HFF-Myc (cell line): ENCODE measurements around the gene PPP1R15B.

Experiments
- DNase-seq: peaks from one replicate; pipeline ENCODE4 v3.0.0-alpha.2; 2011; ENCODE audit warnings: low read depth; ENCODE audit errors: extremely low read depth
- H3K4me3 ChIP-seq: replicated peaks from 2 replicates; pipeline ENCODE4 v1.5.1; 2011; ENCODE audit warnings: low read depth, mild to moderate bottlenecking, control low read depth, low read length
- CTCF ChIP-seq: IDR thresholded peaks from 2 replicates; pipeline ENCODE4 v1.5.1; 2012; ENCODE audit warnings: mild to moderate bottlenecking, low read depth, low read length, control low read depth; ENCODE audit errors: missing control alignments

PPP1R15B gene

GRCh38 chr1:204408074-204408507, 3.5 kb downstream of the PPP1R15B start:
- TF ChIP-seq CTCF: no peak
- peak overlapping the region; percentile 98 for H3K4me3 ChIP-seq
- no peak for DNase-seq

DNA sequence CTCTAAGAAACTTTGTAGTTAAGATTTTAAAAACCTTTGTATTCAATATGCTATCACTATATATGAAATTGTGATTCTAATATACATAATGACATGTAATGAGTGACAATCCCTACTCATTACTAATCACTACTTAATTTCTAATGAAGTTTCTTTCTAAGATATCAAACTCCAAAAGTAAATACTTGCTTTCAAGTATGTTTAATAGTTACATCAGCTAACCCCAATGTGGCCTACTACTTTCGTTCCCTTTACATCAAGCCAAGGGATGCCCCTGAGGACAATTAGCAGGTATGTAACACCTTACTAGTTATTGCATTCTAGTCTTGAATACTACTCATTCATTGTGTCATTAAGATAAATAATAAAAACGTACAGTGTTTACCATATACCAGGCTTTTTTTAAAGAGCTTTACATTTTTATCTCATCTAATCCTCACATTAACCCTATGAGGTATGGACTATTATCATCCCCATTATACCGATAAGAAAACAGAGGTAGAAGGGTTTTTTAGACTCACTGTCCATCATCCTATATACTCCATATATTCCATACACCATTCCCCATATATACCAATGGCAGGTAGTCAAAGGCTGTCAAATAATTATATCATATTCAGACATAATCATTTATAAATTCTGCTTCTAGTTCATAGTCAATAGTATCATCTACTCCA, 4.2 kb downstream of the PPP1R15B start:
- no peak for TF ChIP-seq CTCF
- peak overlapping the region; percentile 98 for H3K4me3 ChIP-seq
- DNase-seq: no peak

- peak overlapping the region; percentile 98 for H3K4me3 ChIP-seq
- DNase-seq: no peak
- no peak for TF ChIP-seq CTCF
Measured at GRCh38 chr1:204406621-204407020, 5.0 kb downstream of the PPP1R15B start.

DNA sequence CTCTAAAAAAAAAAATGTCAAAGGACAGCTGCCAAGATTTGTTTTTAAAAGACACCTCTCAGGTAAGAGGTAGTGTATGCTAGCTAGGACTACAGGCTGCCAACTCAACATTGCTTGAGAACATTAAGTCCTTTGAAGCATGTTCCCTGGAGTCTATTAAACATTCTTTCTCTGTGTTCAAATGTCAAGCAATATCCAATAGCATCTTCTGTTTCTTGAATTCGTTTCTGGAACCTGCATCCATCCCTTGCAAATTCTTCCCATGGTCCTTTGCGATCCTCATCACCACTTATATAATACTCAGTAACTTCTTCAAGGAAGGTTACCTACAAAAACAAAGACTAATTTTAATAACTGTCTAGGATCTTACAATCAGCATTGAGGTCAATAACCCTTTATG, 5.6 kb downstream of the PPP1R15B start:
- TF ChIP-seq CTCF: no peak
- H3K4me3 ChIP-seq: peak overlapping the region; percentile 98
- no peak for DNase-seq

- TF ChIP-seq CTCF: no peak
- no peak for DNase-seq
- no peak overlapping the region for H3K4me3 ChIP-seq
Measured at GRCh38 chr1:204404629-204405028, 7.0 kb downstream of the PPP1R15B start.

- H3K4me3 ChIP-seq: no peak overlapping the region
- DNase-seq: no peak
- TF ChIP-seq CTCF: no peak
Measured at GRCh38 chr1:204402391-204402790, 9.2 kb downstream of the PPP1R15B start.

DNA sequence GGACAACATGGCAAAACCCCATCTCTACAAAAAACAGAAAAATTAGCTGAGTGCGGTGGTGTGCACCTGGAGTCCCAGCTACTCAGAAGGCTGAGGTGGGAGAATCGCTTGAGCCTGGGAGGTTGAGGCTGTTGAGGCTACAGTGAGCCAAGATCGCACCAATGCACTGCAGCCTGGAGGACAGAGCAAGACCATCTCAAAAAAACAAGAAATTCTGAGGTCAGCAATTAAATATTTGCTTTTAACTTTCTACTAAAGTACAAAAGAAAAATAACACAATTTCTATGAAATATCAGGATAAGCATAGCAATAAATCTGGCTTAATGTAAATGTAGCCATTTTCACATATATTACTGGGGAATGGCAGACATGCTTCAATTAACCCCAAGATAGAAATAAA, 9.9 kb downstream of the PPP1R15B start:
- no peak for TF ChIP-seq CTCF
- H3K4me3 ChIP-seq: no peak overlapping the region
- no peak for DNase-seq
